Panc1 (cell line): ENCODE measurements around the gene PCDH1.

Experiments used
- CTCF ChIP-seq: fragments of 450-650 bp; IDR thresholded peaks from 2 replicates; pipeline ENCODE4 v1.5.1; 2017; ENCODE audit warnings: mild to moderate bottlenecking
- POLR2AphosphoS5 ChIP-seq: IDR thresholded peaks from 2 replicates; pipeline ENCODE4 v1.6.1; 2012; ENCODE audit warnings: mild to moderate bottlenecking, low read depth, low read length, moderate library complexity
- REST ChIP-seq, 2 experiments: IDR thresholded peaks; 2 replicates each; pipeline ENCODE4 v1.6.1; 2011 to 2012; ENCODE audit warnings: low read depth in 2 of 2, control low read depth in 1 of 2, low read length in 1 of 2, mild to moderate bottlenecking in 1 of 2, moderate library complexity in 1 of 2; ENCODE audit not compliant: insufficient read depth in 1 of 2
- SIN3A ChIP-seq: IDR thresholded peaks from 2 replicates; pipeline ENCODE4 v1.6.1; 2012; ENCODE audit warnings: low read depth, mild to moderate bottlenecking, low read length, moderate library complexity, borderline replicate concordance; ENCODE audit not compliant: insufficient read depth
- TCF7L2 ChIP-seq: IDR thresholded peaks from 2 replicates; pipeline ENCODE4 v1.6.1; 2011; ENCODE audit warnings: mild to moderate bottlenecking, low read depth, low read length, inconsistent platforms

GRCh38 chr5:141828162-141828561 lies 50.0 kb downstream of the PCDH1 start:
- no peak for TF ChIP-seq CTCF
- TF ChIP-seq POLR2AphosphoS5: no peak
- no peak for TF ChIP-seq REST (IDR thresholded peaks at IDR 0.05; ENCODE audit: insufficient read depth in 1 of 2, low read depth in 2 of 2, low read length in 1 of 2)
- no peak for TF ChIP-seq SIN3A
- TF ChIP-seq TCF7L2: no peak
